WTC11 (cell line): Measurements from ENCODE around the gene MIA2. TPM values are rescaled to one million over a fixed set of nuclear protein-coding genes. Genes with fewer than 3 reads are reported as not detected.

Source experiments
- total RNA-seq: library from RNA; stranded (reverse); gene quantifications from 3 replicates; pipeline ENCODE4 v1.2.3, GENCODE V29; 2021

MIA2 gene
- total RNA-seq, 1 experiment from 2014 or later, result 11.3 TPM

Other genes starting within 250 kb of the MIA2 start
- 56.0 to 62.9 TPM (median 56.4 TPM) in 3 replicates for gene SEC23A, start 130.7 kb upstream of the MIA2 start, total RNA-seq
- 27.1 to 34.9 TPM (median 31.8 TPM) in 3 replicates for gene GEMIN2, start 119.6 kb upstream of the MIA2 start, total RNA-seq
- 19.8 to 22.2 TPM (median 20.8 TPM) in 3 replicates for gene TRAPPC6B, start 63.6 kb upstream of the MIA2 start, total RNA-seq
- 135 to 156 TPM (median 135 TPM) in 3 replicates for gene PNN, start 58.7 kb upstream of the MIA2 start, total RNA-seq
- 7.8 to 9.6 TPM (median 8.4 TPM) in 3 replicates for gene FBXO33, start 198.5 kb downstream of the MIA2 start, total RNA-seq